Stimulated activated CD4-positive, alpha-beta T cell treated with anti-CD3 and anti-CD28 coated beads, Interleukin-15, amount 100 ng/mL, for 24 hours (primary cell): ENCODE data around the gene FABP3.

Experiments used
- DNase-seq: peaks from one replicate; pipeline ENCODE4 v3.0.0-alpha.2; 2020

FABP3 gene

DNA sequence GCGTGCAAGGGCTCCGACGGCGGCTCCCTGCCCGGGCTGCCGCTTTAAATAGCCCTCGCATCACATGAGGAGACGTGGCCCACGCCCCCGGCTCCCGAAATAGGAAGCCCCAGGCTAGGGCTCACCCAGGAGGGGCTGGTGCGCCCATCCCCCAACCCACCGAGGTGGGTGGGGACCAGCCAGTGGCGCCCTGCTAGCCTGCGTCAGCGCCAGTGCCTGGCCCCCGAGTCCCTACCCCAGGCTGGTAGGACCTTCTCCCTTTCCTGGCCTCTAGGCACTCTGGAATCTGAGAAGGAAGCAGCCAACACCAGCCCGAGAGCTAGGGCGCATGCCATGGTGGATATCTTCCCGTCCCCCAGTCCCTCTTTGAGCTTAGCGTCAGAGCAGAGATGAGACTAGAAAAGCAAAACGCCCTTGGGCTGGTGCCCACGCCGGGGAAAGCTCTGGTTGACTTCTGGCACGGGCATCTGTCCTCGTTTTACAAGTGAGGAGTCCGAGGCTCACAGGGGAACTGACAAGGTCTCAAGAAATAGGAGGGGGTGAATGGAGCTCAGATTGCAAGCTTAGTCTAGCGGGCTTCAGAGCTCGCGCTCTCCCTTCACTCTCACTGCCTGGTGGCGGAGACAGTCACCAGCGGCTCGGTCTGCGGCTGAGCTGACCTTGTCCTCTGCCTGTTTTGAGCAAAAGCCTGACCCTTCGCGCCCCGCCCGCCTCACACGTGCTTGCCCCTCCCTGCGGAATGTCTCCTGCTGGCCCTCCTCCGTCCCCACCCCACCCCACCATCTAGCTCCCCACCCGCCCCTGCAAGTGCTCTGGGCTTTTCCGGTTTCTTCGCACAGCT, at the start of gene FABP3:
Gene FABP3 (minus strand): TSS at position 21 of the 841 bp plus-strand sequence. CDS start 62 bp downstream, outside the sequence.
- DNase-seq, result peak; percentile 30

- DNase-seq, result no peak
Measured at GRCh38 chr1:31421371-31422040, 48.6 kb upstream of the FABP3 start.

DNA sequence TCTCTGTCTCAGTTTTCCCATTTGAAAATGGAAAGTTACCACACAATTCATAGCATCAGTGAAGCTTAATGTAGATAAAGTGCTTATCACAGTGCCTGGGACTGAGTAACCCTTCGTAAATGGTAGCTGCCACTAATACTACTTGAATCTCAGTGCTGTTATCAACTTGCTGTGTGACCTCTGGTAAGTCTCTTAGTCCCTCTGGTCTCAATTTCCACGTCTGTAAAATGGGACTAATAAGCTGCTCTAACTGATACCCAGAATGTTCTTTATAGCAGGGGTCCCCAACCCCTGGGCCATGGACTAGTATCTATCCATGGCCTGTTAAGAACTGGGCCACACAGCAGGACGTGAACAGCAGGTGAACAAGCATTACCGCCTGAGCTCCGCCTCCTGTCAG, 47.8 kb upstream of the FABP3 start:
- no peak for DNase-seq

DNA sequence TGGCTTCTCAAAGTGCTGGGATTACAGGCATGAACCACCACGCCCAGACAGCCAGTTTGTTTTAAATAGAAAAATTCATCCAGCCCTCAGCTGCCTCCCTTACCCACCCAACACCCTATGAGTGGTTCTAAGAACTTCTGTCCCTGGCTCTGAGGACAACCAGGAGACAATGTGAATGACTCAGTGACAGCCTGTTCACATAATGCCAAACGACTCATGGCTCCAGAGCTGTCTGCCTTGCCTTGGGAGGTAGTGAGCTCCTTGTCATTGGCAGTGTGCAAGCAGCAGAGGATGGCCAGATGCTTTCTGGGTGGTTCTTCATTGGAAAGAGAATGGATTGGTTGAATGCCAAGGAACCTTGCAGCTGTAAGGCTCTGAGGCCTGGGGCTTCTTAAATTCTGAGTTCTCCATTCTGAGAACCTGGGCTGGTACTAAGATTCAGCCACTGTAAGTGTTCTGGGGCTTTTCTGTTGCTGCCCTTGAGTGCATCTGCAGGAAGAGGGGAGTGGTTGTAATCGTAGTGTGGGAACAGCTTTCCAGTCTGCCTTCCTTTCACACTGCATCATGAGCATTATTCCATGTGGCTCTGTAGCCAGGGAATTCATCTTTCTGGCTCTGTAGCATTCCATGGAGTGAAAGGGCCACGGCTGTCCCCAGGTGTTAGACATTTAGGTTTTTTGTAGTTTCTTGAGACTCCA, 45.9 kb upstream of the FABP3 start:
- no peak for DNase-seq

DNA sequence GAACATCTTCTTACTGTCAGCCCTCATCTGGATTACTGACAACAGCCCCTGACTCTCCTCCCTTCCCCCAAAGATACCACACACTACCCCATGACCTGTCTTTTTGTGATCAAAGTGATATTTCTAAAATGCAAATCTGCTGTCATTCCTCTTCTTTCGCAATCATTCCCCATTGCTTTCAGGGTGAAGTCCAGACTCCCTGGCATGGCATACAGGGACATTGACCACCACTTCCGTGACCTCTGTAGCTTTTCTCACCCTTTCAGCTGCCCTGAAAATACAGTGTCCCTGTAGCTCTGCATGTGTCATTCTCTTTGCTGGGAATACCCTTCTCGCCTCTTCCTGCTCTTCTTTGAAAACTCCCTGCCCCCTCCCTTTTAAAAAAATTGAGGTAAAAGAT, 44.3 kb upstream of the FABP3 start:
- DNase-seq, result no peak

- no peak for DNase-seq
Measured at GRCh38 chr1:31416101-31416736, 43.3 kb upstream of the FABP3 start.

- DNase-seq, result no peak
Measured at GRCh38 chr1:31415658-31416057, 42.8 kb upstream of the FABP3 start.

DNA sequence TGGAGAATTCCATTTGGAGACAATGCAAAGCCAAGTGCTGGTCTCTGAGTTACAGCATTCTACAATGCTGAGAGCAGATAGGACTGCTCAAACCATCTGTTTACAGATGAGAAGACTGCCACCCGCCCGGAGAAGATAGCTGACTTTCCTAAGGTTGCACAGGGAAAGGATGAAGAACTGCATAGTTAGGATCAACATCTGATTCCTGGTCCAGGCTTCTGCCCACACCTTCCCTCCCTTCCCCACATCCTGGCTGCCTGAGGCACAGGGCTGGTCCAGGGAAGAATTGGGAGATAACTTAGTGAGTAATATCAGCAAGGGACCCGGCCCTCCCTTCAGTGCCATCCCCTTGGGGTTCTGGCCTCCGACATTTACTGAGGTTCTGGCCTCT, 42.1 kb upstream of the FABP3 start:
- DNase-seq, result no peak

DNA sequence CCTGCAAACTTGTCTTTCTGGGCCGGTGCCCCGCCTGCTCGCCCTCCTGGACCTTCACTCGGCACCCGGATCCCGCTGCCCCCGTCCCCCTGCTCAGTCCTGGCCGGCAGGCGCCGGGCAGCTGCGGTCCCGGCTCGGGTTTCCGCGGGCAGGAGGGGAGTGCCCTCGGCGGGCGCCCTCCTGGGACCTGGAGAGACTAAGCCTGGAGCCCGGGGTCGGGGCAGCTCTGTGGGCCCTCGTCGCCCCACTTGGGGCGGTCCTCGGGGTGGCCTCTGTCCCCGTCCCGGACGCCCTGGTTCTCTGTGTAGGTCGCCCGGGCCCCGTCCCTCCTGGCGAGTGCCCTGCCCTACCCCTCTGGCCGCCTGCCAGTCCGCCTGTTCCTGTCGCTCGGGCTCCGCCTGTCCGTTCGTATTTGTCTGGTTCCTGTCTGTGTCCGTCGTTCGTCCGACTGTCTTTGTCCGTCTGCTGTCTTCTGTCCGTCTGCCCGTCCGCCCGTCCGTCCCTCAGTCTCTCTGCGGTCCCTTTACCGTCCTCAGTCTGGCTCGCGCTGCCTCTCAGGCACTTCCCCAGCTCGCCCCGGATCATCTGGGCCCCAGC, 40.6 kb upstream of the FABP3 start:
- peak; percentile 39 for DNase-seq

- peak; percentile 23 for DNase-seq
Measured at GRCh38 chr1:31412732-31413404, 40.0 kb upstream of the FABP3 start, which contains the start of gene SERINC2. TSS of gene SERINC2 (plus strand) at chr1:31413213. CDS start at chr1:31413266, 53 bp downstream.

DNA sequence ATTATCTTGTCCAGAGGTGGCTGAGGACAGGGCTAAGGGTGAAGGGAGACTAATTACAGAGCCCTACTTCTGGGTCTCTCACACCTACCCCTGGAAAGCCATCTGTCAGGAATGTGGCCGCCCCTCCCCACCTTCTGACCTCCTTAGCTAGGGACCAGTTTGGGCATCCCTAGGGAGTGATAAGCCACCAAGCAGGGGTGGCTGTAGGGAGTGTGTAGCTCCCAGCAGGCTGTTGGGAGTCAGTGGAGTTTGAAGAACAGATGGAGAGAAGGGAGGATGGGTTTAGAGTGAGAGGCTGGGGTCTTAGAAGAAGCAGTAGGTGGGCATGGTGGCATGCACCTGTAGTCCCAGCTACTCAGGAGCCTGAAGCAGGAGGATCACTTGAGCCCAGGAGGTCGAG, 39.3 kb upstream of the FABP3 start:
- DNase-seq, result no peak

- DNase-seq, result no peak
Measured at GRCh38 chr1:31410871-31411270, 38.0 kb upstream of the FABP3 start.

GRCh38 chr1:31409946-31410858, 37.3 kb upstream of the FABP3 start:
- DNase-seq, result no peak

GRCh38 chr1:31408788-31409318, 36.0 kb upstream of the FABP3 start:
- no peak for DNase-seq

DNA sequence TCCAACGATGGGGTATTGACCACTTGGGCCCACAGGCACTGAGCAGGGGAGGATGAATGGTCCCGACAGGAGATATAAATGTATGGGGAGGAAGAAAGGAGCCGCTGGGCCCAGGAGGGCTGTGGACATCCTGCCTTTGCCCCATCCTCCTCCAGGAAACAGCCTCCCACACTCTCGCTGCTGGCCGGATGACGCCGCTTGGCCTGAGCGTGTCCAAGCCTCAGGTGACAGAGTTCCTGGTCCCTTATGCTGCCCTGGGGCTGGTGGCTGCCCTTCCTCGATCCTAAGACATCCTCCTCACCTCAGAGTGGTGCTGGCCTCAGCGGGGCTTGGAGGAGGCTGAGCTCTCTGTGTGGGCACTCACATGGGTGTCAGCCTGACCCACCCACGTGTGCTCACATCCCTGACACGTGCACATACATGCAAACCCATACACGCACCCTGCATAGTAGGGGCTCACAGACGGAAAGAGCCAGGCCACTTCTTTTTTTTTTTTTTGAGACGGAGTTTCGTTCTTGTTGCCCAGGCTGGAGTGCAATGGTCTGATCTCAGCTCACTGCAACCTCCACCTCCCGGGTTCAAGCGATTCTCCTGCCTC, 34.3 kb upstream of the FABP3 start:
- no peak for DNase-seq

GRCh38 chr1:31405578-31406245, 32.8 kb upstream of the FABP3 start:
- no peak for DNase-seq

DNA sequence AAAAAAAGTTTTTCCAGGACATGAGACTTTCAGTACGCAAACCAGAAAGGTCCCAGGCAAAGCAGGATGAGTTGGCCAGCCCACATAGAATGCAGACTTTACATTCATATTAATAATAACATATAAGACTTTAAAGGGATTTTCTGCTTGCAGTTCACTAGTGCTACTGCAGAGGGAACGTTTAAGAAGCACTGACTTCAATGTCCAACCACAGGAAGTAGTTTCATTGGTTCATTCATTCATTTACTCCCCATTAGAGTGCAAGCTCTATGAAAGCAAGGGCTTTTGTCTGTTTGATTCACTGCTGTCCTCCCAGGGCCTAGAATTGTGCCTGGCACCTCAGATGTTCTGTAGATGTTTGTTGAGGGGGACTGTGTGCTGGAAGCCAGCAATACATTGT, 28.4 kb upstream of the FABP3 start:
- no peak for DNase-seq

- DNase-seq, result no peak
Measured at GRCh38 chr1:31400393-31400792, 27.5 kb upstream of the FABP3 start.

DNA sequence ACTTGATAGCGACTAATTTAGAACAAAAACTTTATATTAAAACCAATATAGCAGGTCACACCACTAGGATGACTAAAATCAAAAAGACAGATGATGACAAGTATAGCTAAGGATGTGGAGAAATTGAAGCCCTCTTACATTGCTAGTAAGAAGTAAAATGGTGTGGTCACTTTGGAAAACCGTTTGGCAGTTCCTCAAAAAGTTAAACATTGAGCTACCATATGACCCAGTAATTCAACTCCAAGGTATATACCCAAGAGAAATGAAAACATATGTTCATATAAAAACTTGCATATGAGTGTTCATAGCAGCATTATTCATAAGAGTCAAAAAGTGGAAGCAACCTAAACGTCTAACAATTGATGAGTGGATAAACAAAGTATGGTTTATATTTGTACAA, 27.1 kb upstream of the FABP3 start:
- DNase-seq, result no peak

- no peak for DNase-seq
Measured at GRCh38 chr1:31398246-31398645, 25.4 kb upstream of the FABP3 start.
